ENCODE measurements around the gene EPB42. TPM values are rescaled to one million over a fixed set of nuclear protein-coding genes. Genes with fewer than 3 reads are reported as not detected.

EPB42 gene
- not detected in 2 replicates for total RNA-seq (2014; rRNA removed; shearing (Covaris generic))
- not detected in 2 replicates for polyA plus RNA-seq (2016; fragmentation: Nextera tagmentation; extraction: Ambion mirVana)
- long read RNA-seq: 0 reads

GRCh38 chr15:43220991-43221403 lies at the start of gene EPB42:
EPB42 (minus strand) TSS chr15:43221018; CDS start chr15:43220825, 193 bp downstream.
- H4K20me1 ChIP-seq (replicated peaks; ENCODE audit: insufficient read depth): no peaks in the 10 kb centered on the region
- no peak within 1 kb of the TSS for H3K27ac Mint-ChIP-seq
- peaks cover 2% of the 10 kb centered on the region for H3K27me3 Mint-ChIP-seq (ENCODE audit: insufficient read depth, low read depth, poor library complexity)
- H3K4me1 Mint-ChIP-seq: peaks cover 6% of the 10 kb centered on the region
- no peak within 1 kb of the TSS for H3K4me3 ChIP-seq
- TF ChIP-seq CTCF (conservative IDR thresholded peaks at IDR 0.05; ENCODE audit: low read depth in 2 of 2): no peak
- TF ChIP-seq EZH2 (IDR thresholded peaks at IDR 0.05; ENCODE audit: low read depth, unreplicated experiment): no peak
- TF ChIP-seq NANOG (IDR thresholded peaks at IDR 0.05; ENCODE audit: borderline replicate concordance): no peak
- no peak for TF ChIP-seq ZNF114 (CRISPR knock-in tag; IDR thresholded peaks at IDR 0.05)
- TF ChIP-seq ZNF331 (CRISPR knock-in tag; IDR thresholded peaks at IDR 0.05; ENCODE audit: low read depth): no peak
- TF ChIP-seq STAT1 (IDR thresholded peaks at IDR 0.05; ENCODE audit: unreplicated experiment): no peak
- no peak for TF ChIP-seq CREB1 (CRISPR knock-in tag; IDR thresholded peaks at IDR 0.05; ENCODE audit: low read depth)
- no peak for TF ChIP-seq ETS1 (IDR thresholded peaks at IDR 0.05)
- TF ChIP-seq ZNF462 (CRISPR knock-in tag; IDR thresholded peaks at IDR 0.05): no peak
- TF ChIP-seq REST (IDR thresholded peaks at IDR 0.05; ENCODE audit: unreplicated experiment): no peak
- no peak for TF ChIP-seq EZH2phosphoT487 (IDR thresholded peaks at IDR 0.05; ENCODE audit: unreplicated experiment)
- no peak for TF ChIP-seq JUNB (IDR thresholded peaks at IDR 0.05; ENCODE audit: unreplicated experiment)
- no peak for TF ChIP-seq POLR2AphosphoS5 (IDR thresholded peaks at IDR 0.05; ENCODE audit: low read depth)
- H3K4me2 ChIP-seq: no peak within 1 kb of the TSS
- H3K36me3 ChIP-seq (ENCODE audit: insufficient read depth): no peaks in the 10 kb centered on the region
- no peaks in the 10 kb centered on the region for H3K27me3 ChIP-seq (ENCODE audit: insufficient read depth)
- no peak within 1 kb of the TSS for H3K4me3 Mint-ChIP-seq
- no peaks in the 10 kb centered on the region for H3K9me3 Mint-ChIP-seq
- H3K9me2 ChIP-seq (ENCODE audit: insufficient read depth): no peaks in the 10 kb centered on the region
- no peaks in the 10 kb centered on the region for H3K4me1 ChIP-seq (ENCODE audit: insufficient read depth)
- no peaks in the 10 kb centered on the region for H3F3A ChIP-seq (replicated peaks; ENCODE audit: low read depth)
- no peak within 1 kb of the TSS for H3K27ac ChIP-seq (ENCODE audit: low read depth)
- ATAC-seq: no peak
- H2AFZ ChIP-seq: no peak within 1 kb of the TSS
- H3K36me3 Mint-ChIP-seq (ENCODE audit: low read depth): no peaks in the 10 kb centered on the region
- no peak for DNase-seq (ENCODE audit: low spot score)
- H3K79me2 ChIP-seq (replicated peaks; ENCODE audit: insufficient read depth): no peaks in the 10 kb centered on the region
